GM20431 (cell line): Measurements from ENCODE around the gene ELK3.

Experiments used
- in situ Hi-C: fragments of 300-500 bp; cut with MseI, MboI; formaldehyde crosslinking; loops from one replicate; pipeline ENCODE4 v1.15.0; 2020; ENCODE audit warnings: low sequenced_read_pairs; ENCODE audit not compliant: unreplicated experiment

The ELK3 gene

GRCh38 chr12:96228566-96229248 is 34.5 kb downstream of the ELK3 start:
- in situ Hi-C loops: no loop called here

DNA sequence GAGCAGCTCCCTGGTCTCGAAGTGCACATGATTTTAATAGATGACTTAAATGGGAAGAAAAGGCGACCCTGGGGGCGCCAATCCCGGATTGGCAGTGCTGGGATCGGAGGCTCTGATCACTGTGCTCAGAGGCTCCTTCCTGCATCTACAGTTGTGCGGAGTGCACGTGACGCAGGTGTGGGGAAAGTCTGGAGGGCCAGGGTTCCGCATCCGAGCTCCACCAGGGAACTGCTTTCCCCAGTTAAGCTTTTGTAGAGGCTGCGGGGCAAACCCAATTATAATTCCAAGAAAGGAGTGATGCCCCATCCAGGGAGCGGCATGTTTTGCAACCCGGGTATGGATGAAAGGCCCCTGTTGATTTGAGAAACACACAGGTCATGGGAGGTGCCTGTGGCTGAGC is 36.5 kb downstream of the ELK3 start:
- in situ Hi-C loops: no loop called here

DNA sequence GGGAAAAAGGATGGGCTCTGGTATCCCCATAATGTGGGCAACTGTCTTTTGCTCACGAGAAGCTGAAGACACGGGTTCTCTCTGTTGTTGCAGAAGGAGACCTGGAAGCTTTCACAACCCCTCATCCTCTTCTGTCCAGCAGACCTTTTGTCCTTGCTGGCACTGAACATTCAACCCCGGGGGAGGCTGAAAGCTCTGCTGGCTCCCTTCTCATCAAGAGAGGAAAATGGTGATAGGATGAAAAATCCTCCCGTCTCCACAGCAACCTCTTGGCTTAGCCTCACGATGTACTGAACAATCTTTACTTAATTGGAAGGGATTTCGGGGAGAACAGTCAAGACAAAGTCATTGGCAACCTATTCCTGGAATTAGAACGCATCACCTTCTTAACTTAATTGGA is 39.0 kb downstream of the ELK3 start:
- in situ Hi-C loops: no loop called here

DNA sequence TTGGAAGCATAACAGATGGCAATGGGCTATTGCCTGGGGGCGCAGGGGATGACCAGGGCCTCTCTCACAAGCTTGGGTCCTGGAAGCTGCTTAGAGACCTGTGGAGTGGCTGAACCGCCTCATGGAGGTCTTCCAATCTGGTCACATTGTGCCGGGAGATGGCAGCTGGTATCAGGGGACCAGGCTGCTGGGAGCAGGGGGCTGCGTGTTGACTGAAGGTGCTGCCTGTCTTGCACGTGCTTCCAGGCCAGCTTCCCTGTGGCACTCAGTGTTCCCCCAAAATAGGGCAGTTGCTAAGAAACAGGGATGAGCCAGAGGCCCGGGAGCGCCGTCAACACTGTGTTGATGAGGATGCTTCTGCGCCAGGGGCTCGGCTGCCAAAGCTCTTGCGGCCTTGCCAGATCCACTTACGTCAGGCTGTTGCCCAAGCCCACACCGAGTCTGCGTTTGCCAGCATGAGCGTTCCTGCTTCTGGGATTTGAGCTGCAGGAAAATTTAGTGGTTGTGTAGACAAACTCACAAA is 39.8 kb downstream of the ELK3 start:
- in situ Hi-C loops: no loop called here

DNA sequence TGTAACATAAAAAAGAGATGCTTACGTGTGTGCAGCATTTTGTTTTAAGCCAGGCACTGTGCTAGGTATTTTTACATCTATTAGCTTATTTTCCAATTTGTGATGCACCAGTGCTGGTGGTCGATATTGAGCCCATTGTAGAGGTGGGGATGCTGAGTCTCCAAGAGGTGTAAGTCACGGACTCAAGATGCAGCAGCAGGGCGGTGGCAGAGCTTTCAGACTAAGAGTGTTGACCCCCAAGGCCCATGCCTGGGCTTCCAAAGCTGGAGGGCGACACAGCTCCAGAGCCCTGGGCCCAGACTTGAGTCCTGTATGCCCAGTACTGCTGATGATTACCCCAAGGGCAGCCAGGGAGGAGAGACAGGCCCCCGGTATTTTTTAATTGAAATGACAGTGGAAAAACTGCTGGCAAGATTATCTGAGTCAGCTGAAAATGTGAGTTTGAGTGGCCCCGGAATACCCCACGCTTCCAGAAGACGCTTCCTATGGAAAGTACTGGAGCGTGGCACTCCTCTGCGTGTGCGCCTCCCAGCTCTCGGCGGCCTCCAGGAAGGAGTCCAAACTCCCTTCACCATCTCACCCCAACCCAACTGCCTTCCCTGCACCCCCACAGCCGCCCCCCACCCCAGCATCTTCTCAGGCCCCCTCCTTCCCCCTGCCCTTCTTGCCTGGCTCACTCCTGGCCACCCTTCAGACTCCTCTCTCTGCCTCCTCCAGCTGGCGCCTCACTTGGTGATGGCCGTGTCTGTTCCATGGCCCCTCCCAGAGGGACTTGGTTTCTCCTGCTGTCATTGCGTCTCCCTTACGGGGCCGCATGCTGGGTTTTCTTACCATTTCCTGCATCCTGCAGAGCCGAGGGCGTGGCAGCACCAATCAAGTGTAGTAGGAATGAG is 40.7 kb downstream of the ELK3 start:
- in situ Hi-C loops: no loop called here

- in situ Hi-C loops: no loop called here
These were observed 41.3 kb downstream of the ELK3 start for GRCh38 chr12:96235484-96235826.

DNA sequence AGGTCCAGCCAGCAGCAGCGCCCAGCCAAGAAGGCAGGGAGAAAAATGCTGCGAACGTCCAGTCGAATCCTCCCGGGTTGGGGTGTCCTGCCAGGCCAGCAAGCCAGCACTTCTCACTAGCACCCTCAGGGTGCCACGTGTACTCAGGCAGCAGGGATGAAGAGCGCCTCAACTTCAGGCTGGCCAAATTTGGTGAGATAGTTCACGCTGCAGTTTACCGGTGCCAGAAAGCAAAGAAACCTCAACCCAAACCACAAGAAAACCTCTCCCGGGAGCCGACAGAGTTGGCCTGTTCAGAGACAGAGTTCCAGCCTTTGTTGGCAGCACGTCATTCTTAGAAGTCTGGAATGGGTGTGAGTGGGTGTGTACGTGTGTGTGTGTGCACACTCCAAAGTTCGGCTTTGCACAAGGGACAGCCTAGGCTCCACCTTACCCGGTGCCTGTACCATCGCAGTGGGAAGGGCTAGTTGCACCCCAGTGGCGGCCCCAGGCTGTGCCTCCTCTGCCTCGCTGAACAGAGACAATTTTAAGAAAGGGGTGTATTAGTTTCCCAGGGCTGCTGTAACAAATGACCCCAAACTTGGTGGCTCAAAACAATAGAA is 42.1 kb downstream of the ELK3 start:
- in situ Hi-C loops: no loop called here

- in situ Hi-C loops: no loop called here
These were observed 42.9 kb downstream of the ELK3 start for GRCh38 chr12:96237035-96237434.

GRCh38 chr12:96237465-96238077 is 43.4 kb downstream of the ELK3 start:
- in situ Hi-C loops: no loop called here

GRCh38 chr12:96238336-96239047 is 44.3 kb downstream of the ELK3 start:
- in situ Hi-C loops: no loop called here

DNA sequence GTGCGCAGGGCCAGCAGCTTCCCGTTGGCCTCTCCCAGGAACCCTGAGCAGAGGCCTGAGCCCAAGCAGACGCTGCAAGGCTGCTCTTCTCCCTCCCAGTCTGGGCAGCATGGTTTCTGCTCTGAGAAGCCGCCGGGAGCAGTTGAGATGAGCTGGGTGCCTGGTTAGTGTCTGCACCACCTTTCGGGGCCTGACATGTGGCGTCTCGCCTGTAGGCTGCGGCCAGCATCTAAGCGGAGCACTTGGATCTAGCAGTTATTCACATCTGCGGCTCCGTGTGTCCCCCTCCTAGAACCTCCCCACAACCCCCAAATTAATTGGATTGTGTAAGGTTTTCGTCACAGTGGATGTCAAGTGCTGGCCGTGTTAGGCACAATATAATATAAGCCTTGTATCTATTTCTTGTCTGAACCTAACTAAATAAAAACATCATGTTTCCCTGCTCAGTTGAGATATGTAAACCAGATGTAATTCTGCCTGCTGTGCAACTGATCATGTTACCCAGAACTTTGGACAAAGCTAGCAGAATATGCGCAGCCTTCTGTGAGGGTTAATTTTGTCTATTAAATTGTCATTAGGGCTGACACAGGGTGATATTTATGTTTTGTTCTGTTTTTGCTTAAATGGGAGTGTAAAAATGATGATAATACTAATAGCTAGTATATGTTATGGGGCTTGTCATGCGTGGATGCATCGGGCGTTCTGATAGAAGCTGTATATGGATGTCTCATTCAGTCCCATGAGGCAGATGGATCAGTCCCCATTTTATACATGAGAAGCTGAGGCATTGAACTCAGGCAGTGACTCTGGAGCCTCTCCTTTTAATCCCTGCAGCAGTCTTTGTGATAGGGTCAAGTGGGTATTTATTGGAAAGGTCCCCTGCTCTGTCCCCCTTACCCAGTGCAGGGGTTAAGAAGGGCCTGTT is 45.8 kb downstream of the ELK3 start:
- in situ Hi-C loops: no loop called here

GRCh38 chr12:96240656-96241055 is 46.5 kb downstream of the ELK3 start:
- in situ Hi-C loops: no loop called here

- in situ Hi-C loops: no loop called here
These were observed 47.3 kb downstream of the ELK3 start for GRCh38 chr12:96241431-96241830.

GRCh38 chr12:96241846-96242256 is 47.7 kb downstream of the ELK3 start:
- in situ Hi-C loops: no loop called here

- in situ Hi-C loops: no loop called here
These were observed 48.4 kb downstream of the ELK3 start for GRCh38 chr12:96242597-96242996.

- in situ Hi-C loops: no loop called here
These were observed 50.7 kb downstream of the ELK3 start for GRCh38 chr12:96244826-96245225.

DNA sequence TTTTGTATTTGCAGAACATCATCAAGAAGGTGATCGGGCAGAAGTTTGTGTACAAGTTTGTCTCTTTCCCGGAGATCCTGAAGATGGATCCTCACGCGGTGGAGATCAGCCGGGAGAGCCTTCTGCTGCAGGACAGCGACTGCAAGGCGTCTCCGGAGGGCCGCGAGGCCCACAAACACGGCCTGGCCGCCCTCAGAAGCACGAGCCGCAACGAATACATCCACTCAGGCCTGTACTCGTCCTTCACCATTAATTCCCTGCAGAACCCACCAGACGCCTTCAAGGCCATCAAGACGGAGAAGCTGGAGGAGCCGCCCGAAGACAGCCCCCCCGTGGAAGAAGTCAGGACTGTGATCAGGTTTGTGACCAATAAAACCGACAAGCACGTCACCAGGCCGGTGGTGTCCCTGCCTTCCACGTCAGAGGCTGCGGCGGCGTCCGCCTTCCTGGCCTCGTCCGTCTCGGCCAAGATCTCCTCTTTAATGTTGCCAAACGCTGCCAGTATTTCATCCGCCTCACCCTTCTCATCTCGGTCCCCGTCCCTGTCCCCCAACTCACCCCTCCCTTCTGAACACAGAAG is 52.8 kb downstream of the ELK3 start:
- in situ Hi-C loops: no loop called here

- in situ Hi-C loops: no loop called here
These were observed 53.4 kb downstream of the ELK3 start for GRCh38 chr12:96247563-96247962.
